ENCODE measurements around the gene AAGAB.

DNA sequence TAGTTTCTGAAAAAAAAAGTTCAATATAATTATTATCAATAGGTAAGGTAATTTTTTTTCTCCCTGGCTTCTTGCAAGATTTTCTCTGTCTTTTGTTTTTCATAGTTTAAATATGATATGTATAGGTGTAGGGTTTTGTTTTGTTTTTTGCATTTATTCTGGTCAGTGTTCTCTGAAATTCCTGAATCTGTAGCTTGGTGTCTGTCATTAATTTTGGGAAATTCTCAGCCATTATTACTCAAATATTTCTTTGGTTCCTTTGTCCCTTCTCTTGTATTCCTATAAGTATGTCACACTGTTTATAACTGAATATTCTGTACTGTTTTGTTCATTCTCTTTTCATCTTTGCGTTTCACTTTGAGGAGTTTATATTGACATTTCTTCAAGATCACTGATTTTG lies 22.2 kb upstream of the AAGAB start:
- TF ChIP-seq POLR2AphosphoS5 (IDR thresholded peaks at IDR 0.05) (no peak), SMC3 (conservative IDR thresholded peaks at IDR 0.05; ENCODE audit: poor library complexity) (no peak)
- TF ChIP-seq, protein P1, sequence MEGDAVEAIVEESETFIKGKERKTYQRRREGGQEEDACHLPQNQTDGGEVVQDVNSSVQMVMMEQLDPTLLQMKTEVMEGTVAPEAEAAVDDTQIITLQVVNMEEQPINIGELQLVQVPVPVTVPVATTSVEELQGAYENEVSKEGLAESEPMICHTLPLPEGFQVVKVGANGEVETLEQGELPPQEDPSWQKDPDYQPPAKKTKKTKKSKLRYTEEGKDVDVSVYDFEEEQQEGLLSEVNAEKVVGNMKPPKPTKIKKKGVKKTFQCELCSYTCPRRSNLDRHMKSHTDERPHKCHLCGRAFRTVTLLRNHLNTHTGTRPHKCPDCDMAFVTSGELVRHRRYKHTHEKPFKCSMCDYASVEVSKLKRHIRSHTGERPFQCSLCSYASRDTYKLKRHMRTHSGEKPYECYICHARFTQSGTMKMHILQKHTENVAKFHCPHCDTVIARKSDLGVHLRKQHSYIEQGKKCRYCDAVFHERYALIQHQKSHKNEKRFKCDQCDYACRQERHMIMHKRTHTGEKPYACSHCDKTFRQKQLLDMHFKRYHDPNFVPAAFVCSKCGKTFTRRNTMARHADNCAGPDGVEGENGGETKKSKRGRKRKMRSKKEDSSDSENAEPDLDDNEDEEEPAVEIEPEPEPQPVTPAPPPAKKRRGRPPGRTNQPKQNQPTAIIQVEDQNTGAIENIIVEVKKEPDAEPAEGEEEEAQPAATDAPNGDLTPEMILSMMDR (IDR thresholded peaks at IDR 0.05; ENCODE audit: poor library complexity, severe bottlenecking), result no peak
- TF ChIP-seq, protein P2, sequence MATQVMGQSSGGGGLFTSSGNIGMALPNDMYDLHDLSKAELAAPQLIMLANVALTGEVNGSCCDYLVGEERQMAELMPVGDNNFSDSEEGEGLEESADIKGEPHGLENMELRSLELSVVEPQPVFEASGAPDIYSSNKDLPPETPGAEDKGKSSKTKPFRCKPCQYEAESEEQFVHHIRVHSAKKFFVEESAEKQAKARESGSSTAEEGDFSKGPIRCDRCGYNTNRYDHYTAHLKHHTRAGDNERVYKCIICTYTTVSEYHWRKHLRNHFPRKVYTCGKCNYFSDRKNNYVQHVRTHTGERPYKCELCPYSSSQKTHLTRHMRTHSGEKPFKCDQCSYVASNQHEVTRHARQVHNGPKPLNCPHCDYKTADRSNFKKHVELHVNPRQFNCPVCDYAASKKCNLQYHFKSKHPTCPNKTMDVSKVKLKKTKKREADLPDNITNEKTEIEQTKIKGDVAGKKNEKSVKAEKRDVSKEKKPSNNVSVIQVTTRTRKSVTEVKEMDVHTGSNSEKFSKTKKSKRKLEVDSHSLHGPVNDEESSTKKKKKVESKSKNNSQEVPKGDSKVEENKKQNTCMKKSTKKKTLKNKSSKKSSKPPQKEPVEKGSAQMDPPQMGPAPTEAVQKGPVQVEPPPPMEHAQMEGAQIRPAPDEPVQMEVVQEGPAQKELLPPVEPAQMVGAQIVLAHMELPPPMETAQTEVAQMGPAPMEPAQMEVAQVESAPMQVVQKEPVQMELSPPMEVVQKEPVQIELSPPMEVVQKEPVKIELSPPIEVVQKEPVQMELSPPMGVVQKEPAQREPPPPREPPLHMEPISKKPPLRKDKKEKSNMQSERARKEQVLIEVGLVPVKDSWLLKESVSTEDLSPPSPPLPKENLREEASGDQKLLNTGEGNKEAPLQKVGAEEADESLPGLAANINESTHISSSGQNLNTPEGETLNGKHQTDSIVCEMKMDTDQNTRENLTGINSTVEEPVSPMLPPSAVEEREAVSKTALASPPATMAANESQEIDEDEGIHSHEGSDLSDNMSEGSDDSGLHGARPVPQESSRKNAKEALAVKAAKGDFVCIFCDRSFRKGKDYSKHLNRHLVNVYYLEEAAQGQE (IDR thresholded peaks at IDR 0.05; ENCODE audit: borderline replicate concordance), result no peak

Measured in neural cell (in vitro differentiated cells).